ENCODE data around the gene OTOP3. TPM values are rescaled to one million over a fixed set of nuclear protein-coding genes. Genes with fewer than 3 reads are reported as not detected.

OTOP3 gene
- total and polyA plus RNA-seq, 4 donors, result not detected

DNA sequence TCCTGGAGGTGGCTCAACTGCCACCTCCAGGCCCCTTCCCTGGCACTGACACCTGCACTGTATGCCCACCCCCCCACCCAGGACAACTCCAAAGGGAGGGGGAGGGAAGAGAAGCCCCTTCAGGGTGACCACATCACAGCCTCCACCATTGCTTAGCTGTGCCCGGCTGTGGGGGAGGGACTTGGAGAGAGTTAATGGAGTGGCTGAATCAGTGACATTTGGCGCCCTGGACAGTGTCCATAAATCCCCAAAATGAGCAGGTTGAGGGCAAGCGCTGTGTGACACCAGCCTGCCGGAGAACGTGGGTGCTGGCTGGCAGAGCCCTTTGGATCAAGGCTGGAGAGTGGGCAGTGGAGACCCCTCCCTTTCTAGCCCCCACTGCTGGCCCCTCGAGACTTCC, 13.5 kb upstream of the OTOP3 start:
- H3K27ac ChIP-seq (ENCODE audit: low read depth, low read length), result no peak overlapping the region
- H3K27me3 ChIP-seq (ENCODE audit: control insufficient read depth, insufficient read depth, low read length), result peaks cover 54% of the 10 kb centered on the region
- H3K9me3 ChIP-seq (ENCODE audit: control insufficient read depth, insufficient read depth, low read length), result no peaks in the 10 kb centered on the region
- 46% methylated on average over 6 of the region's 6 CpGs for WGBS (ENCODE audit: insufficient coverage)
- no peaks in the 10 kb centered on the region for H3K36me3 ChIP-seq (ENCODE audit: control insufficient read depth, insufficient read depth, low read length)
- DNase-seq (ENCODE audit: low read depth in 4 of 6, low spot score in 6 of 6), result no peak
- H3K4me3 ChIP-seq (ENCODE audit: low read depth, low read length), result peak overlapping the region; percentile 18
- peaks cover 35% of the 10 kb centered on the region for H3K4me1 ChIP-seq (ENCODE audit: control insufficient read depth, insufficient read depth, low read length)

- H3K27me3 ChIP-seq (ENCODE audit: control insufficient read depth, insufficient read depth, low read length), result peaks cover 62% of the 10 kb centered on the region
- 3% methylated on average over 57 of the region's 57 CpGs for WGBS (ENCODE audit: insufficient coverage)
- H3K4me1 ChIP-seq (ENCODE audit: control insufficient read depth, insufficient read depth, low read length), result peaks cover 35% of the 10 kb centered on the region
- H3K27ac ChIP-seq (ENCODE audit: low read depth, low read length), result no peak within 1 kb of the TSS
- DNase-seq (ENCODE audit: low read depth in 4 of 6, low spot score in 6 of 6), result peak in 2 of 6 donors; percentile 22 to 23
- H3K36me3 ChIP-seq (ENCODE audit: control insufficient read depth, insufficient read depth, low read length), result no peaks in the 10 kb centered on the region
- no peaks in the 10 kb centered on the region for H3K9me3 ChIP-seq (ENCODE audit: control insufficient read depth, insufficient read depth, low read length)
- peak within 1 kb of the TSS; percentile 18 for H3K4me3 ChIP-seq (ENCODE audit: low read depth, low read length)
These were observed 12.8 kb upstream of the OTOP3 start, which contains the start of gene USH1G for GRCh38 chr17:74922694-74923537. TSS of gene USH1G (minus strand) at chr17:74923255. CDS start at chr17:74923073, 182 bp downstream.

GRCh38 chr17:74923538-74924249, 12.0 kb upstream of the OTOP3 start:
- no peaks in the 10 kb centered on the region for H3K9me3 ChIP-seq (ENCODE audit: control insufficient read depth, insufficient read depth, low read length)

GRCh38 chr17:74924250-74924948, 11.3 kb upstream of the OTOP3 start, which contains the start of gene OTOP2:
TSS of gene OTOP2 (plus strand) at chr17:74924273. CDS start at chr17:74924633, 360 bp downstream.
- Histone ChIP-seq H3K36me3 (ENCODE audit: control insufficient read depth, insufficient read depth, low read length) (no peaks in the 10 kb centered on the region), H3K27ac (ENCODE audit: low read depth, low read length) (no peak within 1 kb of the TSS), H3K4me1 (ENCODE audit: control insufficient read depth, insufficient read depth, low read length) (peaks cover 35% of the 10 kb centered on the region), H3K27me3 (ENCODE audit: control insufficient read depth, insufficient read depth, low read length) (peaks cover 62% of the 10 kb centered on the region), H3K4me3 (ENCODE audit: low read depth, low read length) (no peak within 1 kb of the TSS), H3K9me3 (ENCODE audit: control insufficient read depth, insufficient read depth, low read length) (no peaks in the 10 kb centered on the region)
- peak in 1 of 6 donors; percentile 48 for DNase-seq (ENCODE audit: low read depth in 4 of 6, low spot score in 6 of 6)
- whole genome bisulfite sequencing (ENCODE audit: insufficient coverage), result 1% methylated on average over 41 of the region's 54 CpGs

More at GRCh38 chr17:74923538-74924249, 12.0 kb upstream of the OTOP3 start:
- H3K4me3 ChIP-seq (ENCODE audit: low read depth, low read length), result no peak overlapping the region
- H3K4me1 ChIP-seq (ENCODE audit: control insufficient read depth, insufficient read depth, low read length), result peaks cover 35% of the 10 kb centered on the region
- no peaks in the 10 kb centered on the region for H3K36me3 ChIP-seq (ENCODE audit: control insufficient read depth, insufficient read depth, low read length)
- H3K27me3 ChIP-seq (ENCODE audit: control insufficient read depth, insufficient read depth, low read length), result peaks cover 62% of the 10 kb centered on the region
- H3K27ac ChIP-seq (ENCODE audit: low read depth, low read length), result no peak overlapping the region
- 2% methylated on average over 59 of the region's 59 CpGs for WGBS (ENCODE audit: insufficient coverage)
- DNase-seq (ENCODE audit: low read depth in 4 of 6, low spot score in 6 of 6), result peak in 3 of 6 donors; percentile 10 to 56 (median 52)

GRCh38 chr17:74925242-74925641, 10.5 kb upstream of the OTOP3 start:
- H3K27ac ChIP-seq (ENCODE audit: low read depth, low read length), result no peak overlapping the region
- peaks cover 64% of the 10 kb centered on the region for H3K27me3 ChIP-seq (ENCODE audit: control insufficient read depth, insufficient read depth, low read length)
- H3K4me3 ChIP-seq (ENCODE audit: low read depth, low read length), result no peak overlapping the region
- DNase-seq (ENCODE audit: low read depth in 4 of 6, low spot score in 6 of 6), result no peak
- H3K4me1 ChIP-seq (ENCODE audit: control insufficient read depth, insufficient read depth, low read length), result peaks cover 35% of the 10 kb centered on the region
- H3K9me3 ChIP-seq (ENCODE audit: control insufficient read depth, insufficient read depth, low read length), result no peaks in the 10 kb centered on the region
- H3K36me3 ChIP-seq (ENCODE audit: control insufficient read depth, insufficient read depth, low read length), result no peaks in the 10 kb centered on the region
- WGBS (ENCODE audit: insufficient coverage), result 42% methylated on average over 2 of the region's 3 CpGs

DNA sequence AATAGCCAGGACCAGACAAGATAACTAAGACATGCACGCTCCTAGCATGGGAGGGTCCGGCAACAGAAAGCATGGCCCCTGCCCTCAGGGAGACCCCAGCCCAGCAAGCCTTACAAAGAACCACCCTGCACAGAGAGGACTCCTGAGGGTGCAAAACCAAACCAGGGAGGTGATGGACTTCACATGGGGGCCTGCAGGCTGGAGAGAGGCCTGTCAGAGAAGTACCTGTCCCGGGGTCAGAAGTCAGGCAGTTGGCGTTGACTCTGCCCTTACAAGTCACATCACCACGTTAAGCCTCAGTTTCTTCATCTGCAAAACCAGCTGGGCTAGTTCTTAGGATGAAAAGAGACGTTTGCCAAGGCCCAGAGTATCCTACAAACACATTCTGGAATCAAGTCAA, 6.9 kb upstream of the OTOP3 start:
- DNase-seq (ENCODE audit: low read depth in 4 of 6, low spot score in 6 of 6), result no peak
- Histone ChIP-seq H3K9me3 (ENCODE audit: control insufficient read depth, insufficient read depth, low read length) (no peaks in the 10 kb centered on the region), H3K27ac (ENCODE audit: low read depth, low read length) (no peak overlapping the region), H3K27me3 (ENCODE audit: control insufficient read depth, insufficient read depth, low read length) (peaks cover 67% of the 10 kb centered on the region), H3K36me3 (ENCODE audit: control insufficient read depth, insufficient read depth, low read length) (no peaks in the 10 kb centered on the region), H3K4me1 (ENCODE audit: control insufficient read depth, insufficient read depth, low read length) (peaks cover 12% of the 10 kb centered on the region), H3K4me3 (ENCODE audit: low read depth, low read length) (no peak overlapping the region)
- WGBS (ENCODE audit: insufficient coverage), result 79% methylated on average over 3 of the region's 6 CpGs

GRCh38 chr17:74930535-74931036, 5.1 kb upstream of the OTOP3 start:
- WGBS (ENCODE audit: insufficient coverage), result 94% methylated on average over 23 of the region's 24 CpGs
- Histone ChIP-seq H3K36me3 (ENCODE audit: control insufficient read depth, insufficient read depth, low read length) (no peaks in the 10 kb centered on the region), H3K27me3 (ENCODE audit: control insufficient read depth, insufficient read depth, low read length) (peaks cover 64% of the 10 kb centered on the region), H3K4me3 (ENCODE audit: low read depth, low read length) (no peak overlapping the region), H3K9me3 (ENCODE audit: control insufficient read depth, insufficient read depth, low read length) (no peaks in the 10 kb centered on the region), H3K27ac (ENCODE audit: low read depth, low read length) (no peak overlapping the region), H3K4me1 (ENCODE audit: control insufficient read depth, insufficient read depth, low read length) (peaks cover 3% of the 10 kb centered on the region)
- DNase-seq (ENCODE audit: low read depth in 4 of 6, low spot score in 6 of 6), result no peak

DNA sequence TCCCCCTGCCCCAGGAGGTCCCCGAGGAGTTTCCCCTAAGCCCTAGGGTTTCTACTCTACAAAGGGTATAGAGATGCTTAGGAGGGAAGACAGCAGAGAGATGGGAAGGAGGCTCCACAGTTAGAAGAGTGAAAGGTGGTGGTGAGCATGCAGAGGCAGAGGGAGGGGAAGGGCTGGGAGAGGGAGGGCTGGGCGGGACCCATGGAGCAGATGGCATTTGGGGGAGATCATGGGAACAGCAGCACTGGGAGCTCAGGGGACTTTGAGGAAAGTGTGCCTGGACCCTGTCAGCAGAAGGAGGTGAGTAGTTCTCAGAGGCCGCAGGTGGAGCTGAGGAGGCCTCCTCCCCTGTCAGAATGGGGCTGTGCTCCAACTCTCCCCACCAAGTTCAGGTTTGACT, 650 bp upstream of the OTOP3 start:
- H3K27me3 ChIP-seq (ENCODE audit: control insufficient read depth, insufficient read depth, low read length), result peaks cover 80% of the 10 kb centered on the region
- no peak overlapping the region for H3K4me3 ChIP-seq (ENCODE audit: low read depth, low read length)
- H3K9me3 ChIP-seq (ENCODE audit: control insufficient read depth, insufficient read depth, low read length), result no peaks in the 10 kb centered on the region
- 0% methylated on average over 1 of the region's 3 CpGs for WGBS (ENCODE audit: insufficient coverage)
- no peak for DNase-seq (ENCODE audit: low read depth in 4 of 6, low spot score in 6 of 6)
- H3K27ac ChIP-seq (ENCODE audit: low read depth, low read length), result no peak overlapping the region
- H3K4me1 ChIP-seq (ENCODE audit: control insufficient read depth, insufficient read depth, low read length), result peaks cover 13% of the 10 kb centered on the region
- H3K36me3 ChIP-seq (ENCODE audit: control insufficient read depth, insufficient read depth, low read length), result no peaks in the 10 kb centered on the region

DNA sequence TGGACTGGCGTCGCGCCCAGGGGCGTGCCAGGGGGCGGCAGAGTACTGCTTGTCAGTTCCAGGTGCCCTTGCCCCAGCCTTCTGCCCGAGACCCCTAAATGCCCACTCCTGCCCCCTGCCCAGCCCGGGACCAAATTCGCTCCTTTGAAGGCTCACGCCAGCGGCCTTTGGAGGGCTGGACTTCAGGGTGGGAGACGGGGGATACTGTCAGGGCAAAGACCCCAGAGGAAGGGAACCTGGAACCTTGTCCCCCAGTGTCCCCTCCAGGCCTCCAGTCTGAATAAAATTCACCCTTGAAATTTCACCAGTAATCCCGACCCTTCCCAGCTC, 737 bp downstream of the OTOP3 start:
- H3K36me3 ChIP-seq (ENCODE audit: control insufficient read depth, insufficient read depth, low read length), result no peaks in the 10 kb centered on the region
- H3K27ac ChIP-seq (ENCODE audit: low read depth, low read length), result no peak overlapping the region
- H3K27me3 ChIP-seq (ENCODE audit: control insufficient read depth, insufficient read depth, low read length), result peaks cover 80% of the 10 kb centered on the region
- peaks cover 13% of the 10 kb centered on the region for H3K4me1 ChIP-seq (ENCODE audit: control insufficient read depth, insufficient read depth, low read length)
- H3K4me3 ChIP-seq (ENCODE audit: low read depth, low read length), result no peak overlapping the region
- H3K9me3 ChIP-seq (ENCODE audit: control insufficient read depth, insufficient read depth, low read length), result no peaks in the 10 kb centered on the region
- DNase-seq (ENCODE audit: low read depth in 4 of 6, low spot score in 6 of 6), result no peak
- WGBS (ENCODE audit: insufficient coverage), result 15% methylated on average over 12 of the region's 12 CpGs
